ENCODE results near the gene COL5A1. TPM values are rescaled to one million over a fixed set of nuclear protein-coding genes. Genes with fewer than 3 reads are reported as not detected.

The COL5A1 gene
- total and polyA plus RNA-seq, 4 donors, result 12.2 to 169 (median 65.4) TPM

GRCh38 chr9:134867917-134868750 is 226.5 kb downstream of the COL5A1 start:
- Histone ChIP-seq H3K9me3 (ENCODE audit: control insufficient read depth in 4 of 4, insufficient read depth in 3 of 4, low read length in 3 of 4) (no peaks in the 10 kb centered on the region), H3K36me3 (ENCODE audit: control insufficient read depth in 4 of 4, insufficient read depth in 4 of 4, low read length in 4 of 4) (no peaks in the 10 kb centered on the region), H3K4me3 (no peak overlapping the region), H3K9ac (ENCODE audit: insufficient read depth in 1 of 2, low read length in 2 of 2) (no peak overlapping the region), H3K27ac (ENCODE audit: low read depth in 1 of 2, low read length in 1 of 2) (no peak overlapping the region), H3K27me3 (ENCODE audit: control insufficient read depth in 3 of 3, insufficient read depth in 3 of 3, low read length in 2 of 3) (no peaks in the 10 kb centered on the region), H3K4me1 (ENCODE audit: control insufficient read depth in 5 of 5, insufficient read depth in 5 of 5, low read length in 5 of 5) (peaks cover 0 to 24% (median 3%) of the 10 kb centered on the region in 5 donors)
- TF ChIP-seq, protein P1, sequence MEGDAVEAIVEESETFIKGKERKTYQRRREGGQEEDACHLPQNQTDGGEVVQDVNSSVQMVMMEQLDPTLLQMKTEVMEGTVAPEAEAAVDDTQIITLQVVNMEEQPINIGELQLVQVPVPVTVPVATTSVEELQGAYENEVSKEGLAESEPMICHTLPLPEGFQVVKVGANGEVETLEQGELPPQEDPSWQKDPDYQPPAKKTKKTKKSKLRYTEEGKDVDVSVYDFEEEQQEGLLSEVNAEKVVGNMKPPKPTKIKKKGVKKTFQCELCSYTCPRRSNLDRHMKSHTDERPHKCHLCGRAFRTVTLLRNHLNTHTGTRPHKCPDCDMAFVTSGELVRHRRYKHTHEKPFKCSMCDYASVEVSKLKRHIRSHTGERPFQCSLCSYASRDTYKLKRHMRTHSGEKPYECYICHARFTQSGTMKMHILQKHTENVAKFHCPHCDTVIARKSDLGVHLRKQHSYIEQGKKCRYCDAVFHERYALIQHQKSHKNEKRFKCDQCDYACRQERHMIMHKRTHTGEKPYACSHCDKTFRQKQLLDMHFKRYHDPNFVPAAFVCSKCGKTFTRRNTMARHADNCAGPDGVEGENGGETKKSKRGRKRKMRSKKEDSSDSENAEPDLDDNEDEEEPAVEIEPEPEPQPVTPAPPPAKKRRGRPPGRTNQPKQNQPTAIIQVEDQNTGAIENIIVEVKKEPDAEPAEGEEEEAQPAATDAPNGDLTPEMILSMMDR (IDR thresholded peaks at IDR 0.05; ENCODE audit: control extremely low read depth, extremely low read depth), result no peak
- 92 to 95% methylated on average over 22 of the region's 22 CpGs for WGBS, 2 donors
- DNase-seq, result peak in 1 of 3 donors; percentile 8
- ATAC-seq (ENCODE audit: insufficient read depth, low FRiP score), result no peak

DNA sequence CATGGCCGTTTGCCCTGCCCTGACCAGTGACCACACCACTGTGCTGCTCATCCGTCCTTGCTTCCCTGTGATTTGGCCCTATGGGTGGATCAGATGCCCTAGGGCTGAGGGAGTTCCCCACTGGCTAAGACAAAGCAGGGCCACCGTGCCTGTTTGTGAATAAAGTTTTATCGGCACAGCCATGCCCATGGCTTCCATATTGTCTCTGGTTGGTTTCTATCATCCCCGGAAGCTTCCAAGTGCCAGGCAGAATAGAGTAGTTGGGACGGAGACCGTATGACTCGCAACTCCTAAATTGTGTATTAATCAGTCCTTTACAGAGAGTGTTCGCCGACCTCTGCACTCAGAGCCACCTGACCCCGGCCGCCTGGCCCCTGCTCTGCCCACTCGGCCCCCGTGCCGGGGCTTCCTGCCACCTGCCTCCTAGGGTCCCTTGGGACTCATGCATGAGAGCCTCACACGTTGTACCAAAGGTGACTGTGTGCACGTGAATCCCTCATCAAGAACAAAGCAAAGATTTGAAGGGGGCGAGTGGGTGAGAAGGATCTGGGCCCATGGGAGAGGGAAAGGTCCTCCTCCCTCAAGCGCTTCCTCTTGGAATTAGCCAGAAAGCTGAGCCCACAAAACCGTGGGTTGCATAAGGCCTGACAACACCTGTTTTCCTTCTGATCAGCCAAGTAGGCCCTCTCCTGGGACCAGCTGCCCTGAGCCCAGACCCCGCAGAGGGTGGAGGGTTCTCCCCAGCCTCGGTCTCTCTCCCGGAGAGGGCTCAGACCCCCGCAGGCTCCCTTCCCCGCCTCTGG is 227.3 kb downstream of the COL5A1 start:
- TF ChIP-seq, protein P1 (IDR thresholded peaks at IDR 0.05; ENCODE audit: control extremely low read depth, extremely low read depth), result no peak
- Histone ChIP-seq H3K27ac (ENCODE audit: low read depth in 1 of 2, low read length in 1 of 2) (no peak overlapping the region), H3K4me1 (ENCODE audit: control insufficient read depth in 5 of 5, insufficient read depth in 5 of 5, low read length in 5 of 5) (peaks cover 0 to 23% (median 3%) of the 10 kb centered on the region in 5 donors), H3K27me3 (ENCODE audit: control insufficient read depth in 3 of 3, insufficient read depth in 3 of 3, low read length in 2 of 3) (no peaks in the 10 kb centered on the region), H3K36me3 (ENCODE audit: control insufficient read depth in 4 of 4, insufficient read depth in 4 of 4, low read length in 4 of 4) (no peaks in the 10 kb centered on the region), H3K4me3 (no peak overlapping the region), H3K9me3 (ENCODE audit: control insufficient read depth in 4 of 4, insufficient read depth in 3 of 4, low read length in 3 of 4) (no peaks in the 10 kb centered on the region), H3K9ac (ENCODE audit: insufficient read depth in 1 of 2, low read length in 2 of 2) (no peak overlapping the region)
- WGBS, 2 donors, result 87 to 90% methylated on average over 25 of the region's 25 CpGs
- DNase-seq, result no peak
- no peak for ATAC-seq (ENCODE audit: insufficient read depth, low FRiP score)

DNA sequence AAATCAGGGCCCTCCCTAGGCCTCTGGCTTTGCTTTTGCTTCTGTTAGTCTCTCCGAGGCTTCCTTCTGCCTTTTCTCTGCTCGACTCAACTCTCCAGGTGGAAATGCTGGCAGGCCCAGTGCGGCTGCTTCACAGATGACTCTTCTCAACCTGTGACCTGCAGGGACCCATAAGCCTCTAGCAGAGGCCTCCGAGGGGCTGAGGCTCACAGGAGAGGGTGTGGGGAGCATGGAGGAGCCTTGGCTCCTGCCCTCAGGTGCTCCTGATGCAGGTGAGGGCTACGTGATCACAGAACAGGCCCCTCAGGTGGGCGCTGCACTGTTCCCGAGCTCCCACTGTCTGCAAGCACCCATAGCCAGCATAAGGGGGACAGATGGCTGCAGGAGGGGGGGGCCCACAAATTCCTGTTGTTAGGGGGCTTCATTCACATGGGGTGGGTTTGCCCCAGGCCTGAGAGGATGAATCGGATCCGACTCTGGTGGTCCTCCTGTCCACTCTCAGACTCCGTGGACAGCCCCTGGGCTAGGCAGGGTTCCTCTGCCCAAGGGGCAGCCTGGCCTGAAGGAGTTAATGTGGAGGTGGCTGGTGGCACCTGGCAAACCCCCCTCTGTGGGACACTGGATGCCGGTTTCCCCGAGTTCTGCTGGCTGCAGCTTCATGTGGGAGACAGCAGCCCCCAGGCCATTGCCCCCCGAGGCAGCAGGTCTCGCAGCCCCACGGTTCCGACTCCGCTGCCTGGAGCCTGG is 228.1 kb downstream of the COL5A1 start:
- Histone ChIP-seq H3K27ac (ENCODE audit: low read depth in 1 of 2, low read length in 1 of 2) (no peak overlapping the region), H3K27me3 (ENCODE audit: control insufficient read depth in 3 of 3, insufficient read depth in 3 of 3, low read length in 2 of 3) (no peaks in the 10 kb centered on the region), H3K36me3 (ENCODE audit: control insufficient read depth in 4 of 4, insufficient read depth in 4 of 4, low read length in 4 of 4) (no peaks in the 10 kb centered on the region), H3K4me3 (no peak overlapping the region), H3K9me3 (ENCODE audit: control insufficient read depth in 4 of 4, insufficient read depth in 3 of 4, low read length in 3 of 4) (no peaks in the 10 kb centered on the region), H3K4me1 (ENCODE audit: control insufficient read depth in 5 of 5, insufficient read depth in 5 of 5, low read length in 5 of 5) (peaks cover 0 to 20% (median 3%) of the 10 kb centered on the region in 5 donors), H3K9ac (ENCODE audit: insufficient read depth in 1 of 2, low read length in 2 of 2) (no peak overlapping the region)
- TF ChIP-seq, protein P1 (IDR thresholded peaks at IDR 0.05; ENCODE audit: control extremely low read depth, extremely low read depth), result no peak
- DNase-seq (peak in 1 of 3 donors; percentile 7), ATAC-seq (ENCODE audit: insufficient read depth, low FRiP score) (no peak)
- WGBS, 2 donors, result 85 to 92% methylated on average over 17 of the region's 17 CpGs

Measured in lung (tissue), 12 donors.